NCI-H2227 treated with DMSO at 0.1 percent for 48 hours (cell line): ENCODE results near the gene MYLK2.

Experiments used
- DNase-seq: peaks from one replicate; lab custom pipeline; 2025; lab: John Stamatoyannopoulos, UW

MYLK2 gene

DNA sequence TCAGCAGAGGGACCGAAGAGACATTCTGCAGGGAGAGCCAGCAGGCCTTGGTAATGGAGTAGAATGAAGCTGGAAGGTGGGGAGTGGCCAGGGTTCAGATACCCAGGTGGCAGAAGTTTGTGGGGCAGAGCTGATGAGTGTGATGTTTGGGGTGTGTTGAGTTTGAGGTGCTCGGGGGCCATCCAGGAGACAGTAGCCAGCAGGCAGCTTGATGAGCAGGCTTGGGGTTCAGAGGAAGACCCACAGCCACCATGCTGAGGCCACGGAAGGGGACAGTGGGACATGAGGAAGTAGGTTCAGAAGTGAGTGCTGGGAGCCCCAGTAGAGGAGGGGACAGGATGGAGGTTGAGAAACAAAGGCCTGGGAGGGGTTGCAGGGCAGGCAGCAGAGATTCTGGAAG, 37.4 kb downstream of the MYLK2 start:
- DNase-seq, result no peak

DNA sequence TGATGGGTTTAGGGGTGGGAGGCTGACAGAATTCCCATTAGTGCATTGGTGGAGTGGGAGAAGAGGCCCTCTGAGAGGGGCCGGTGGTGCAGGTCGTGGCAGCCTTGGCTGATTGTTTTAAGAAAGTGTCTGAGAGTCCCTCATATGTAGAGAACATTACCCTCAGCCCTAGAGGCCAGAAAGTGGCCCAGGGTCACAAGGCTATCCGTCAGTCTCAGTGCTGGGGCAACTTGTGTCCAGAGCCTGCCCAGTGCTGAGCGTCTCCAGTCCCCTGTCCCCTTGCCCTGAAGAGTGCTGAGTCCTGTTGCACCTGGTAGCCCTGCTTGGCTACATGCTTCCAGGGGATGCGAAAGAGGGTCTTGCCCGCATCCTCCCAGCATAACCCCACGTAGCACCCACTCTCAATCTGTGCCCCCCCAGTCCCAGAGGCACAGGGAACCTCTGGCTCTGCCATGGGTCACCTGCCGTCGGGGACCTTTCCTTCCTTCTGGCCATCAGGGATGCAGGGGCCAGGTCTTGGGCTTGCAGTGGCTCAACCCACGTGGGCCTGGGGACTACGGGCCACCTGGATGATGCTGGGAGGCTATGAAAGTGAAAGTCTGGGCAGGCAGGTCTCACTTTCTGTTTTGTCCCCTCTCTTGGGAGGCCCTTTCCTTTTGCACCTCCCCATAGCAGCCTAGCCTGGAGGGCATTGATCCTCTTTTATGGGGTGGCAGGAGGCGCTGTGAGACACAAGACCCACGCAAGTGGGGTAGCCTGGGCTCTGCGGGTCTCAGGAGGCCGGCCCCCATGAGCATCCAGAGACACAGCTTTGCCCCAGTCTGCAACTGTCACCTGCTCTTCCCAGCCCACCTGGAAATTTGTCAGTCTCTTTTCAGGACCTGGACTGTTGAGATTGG, 39.0 kb downstream of the MYLK2 start:
- no peak for DNase-seq

DNA sequence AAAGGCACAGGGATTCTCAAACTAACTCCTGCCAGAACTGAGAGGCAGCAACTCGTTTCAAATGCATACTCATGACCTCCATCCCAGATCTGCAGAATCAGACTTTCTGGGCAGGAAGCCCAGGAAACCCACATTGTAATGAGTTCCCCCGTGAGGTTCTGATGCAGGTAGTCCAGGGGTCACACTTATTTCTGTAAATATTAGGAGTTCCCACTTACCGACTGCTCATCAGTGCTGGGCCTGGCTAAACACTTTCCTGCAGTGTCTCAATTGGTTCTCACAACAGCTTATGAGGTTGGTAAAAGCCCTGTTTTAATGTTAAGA, 39.6 kb downstream of the MYLK2 start:
- no peak for DNase-seq

DNA sequence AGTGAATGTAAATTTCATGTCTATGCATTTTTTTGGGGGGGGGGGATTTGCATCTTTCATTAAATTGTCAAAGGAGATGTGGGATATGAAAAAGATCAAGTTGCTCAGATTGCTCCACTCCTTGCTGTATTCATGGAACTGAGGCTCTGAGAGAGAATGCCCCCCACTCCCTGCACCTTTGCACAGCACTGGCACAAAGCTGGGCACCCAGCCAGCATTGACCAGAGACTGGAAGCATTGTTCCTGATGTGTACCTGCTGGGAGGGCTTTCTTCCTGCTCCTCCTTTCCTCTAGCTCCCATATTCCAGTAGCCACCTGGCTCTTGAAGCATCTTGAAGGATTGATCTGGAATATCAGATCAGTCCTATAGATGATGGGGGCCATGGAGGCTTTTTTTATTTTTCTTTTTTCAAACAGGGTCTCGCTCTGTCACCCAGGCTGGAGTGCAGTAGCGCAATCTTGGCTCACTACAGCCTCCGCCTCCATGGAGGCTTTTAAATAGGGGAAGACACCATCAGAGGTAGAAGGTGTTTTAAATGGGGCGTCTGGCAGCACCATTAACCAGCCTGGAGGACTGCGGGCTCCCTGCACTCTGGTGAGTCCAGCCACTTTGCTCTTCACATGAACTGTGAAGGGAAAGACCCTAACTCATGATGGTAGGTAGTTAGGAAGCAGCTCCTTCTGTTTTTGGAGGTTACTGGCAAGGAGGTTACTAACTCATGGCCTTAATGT, 40.3 kb downstream of the MYLK2 start:
- no peak for DNase-seq

DNA sequence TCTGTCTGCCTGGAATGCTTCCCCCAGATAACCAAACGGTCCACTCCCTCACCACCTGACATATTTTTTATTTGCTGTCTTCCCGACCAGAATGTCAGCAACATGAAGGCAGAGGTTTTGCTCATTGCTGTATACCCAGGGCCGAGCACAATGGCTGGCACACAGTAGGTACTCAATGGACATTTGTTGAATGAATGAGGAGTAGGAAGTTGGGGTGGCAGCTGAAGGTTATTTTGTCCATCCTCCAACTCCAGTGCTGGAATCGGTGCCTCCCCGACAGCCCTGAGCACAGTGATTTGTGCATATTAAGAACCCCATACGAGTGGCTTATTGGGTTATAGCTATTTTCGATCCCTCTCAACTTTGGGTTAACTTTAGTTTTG, 40.8 kb downstream of the MYLK2 start:
- no peak for DNase-seq

DNA sequence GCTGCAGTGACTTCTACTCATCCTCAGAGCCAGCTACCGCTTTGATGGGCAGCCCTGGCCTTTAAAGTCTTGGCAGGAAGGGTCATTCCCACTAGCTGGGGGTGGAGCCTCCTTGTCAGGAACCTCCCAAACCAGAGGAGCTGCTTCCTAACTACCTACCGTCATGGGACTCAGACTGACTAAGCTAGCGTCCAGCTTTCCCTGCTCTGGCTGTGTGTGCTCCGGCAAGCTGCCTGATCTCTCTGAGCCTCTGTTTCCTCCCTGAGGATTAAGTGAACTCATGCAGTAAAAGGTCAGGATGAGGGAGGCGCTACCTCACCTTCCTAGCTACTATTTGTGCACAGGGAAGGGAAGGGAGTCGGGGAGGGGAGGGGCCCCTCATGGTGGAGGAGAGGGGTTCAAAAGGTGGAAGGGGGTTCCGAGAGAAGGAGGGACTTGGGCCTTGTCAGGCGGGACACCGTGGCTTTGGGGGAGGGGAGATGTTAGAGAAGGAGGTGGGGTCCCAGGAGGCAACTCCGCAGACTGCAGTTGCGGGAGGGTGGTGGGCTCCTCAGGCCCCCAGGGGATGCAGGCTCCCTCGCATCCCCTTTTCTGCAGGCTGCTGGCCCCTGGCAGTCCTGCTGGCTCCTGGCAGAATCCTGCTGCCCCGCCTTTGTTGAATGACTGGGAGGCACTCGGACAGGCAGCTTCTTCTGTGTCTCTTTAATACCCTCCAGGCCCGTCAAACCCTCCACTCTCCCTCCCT, 41.4 kb downstream of the MYLK2 start:
- DNase-seq, result no peak

DNA sequence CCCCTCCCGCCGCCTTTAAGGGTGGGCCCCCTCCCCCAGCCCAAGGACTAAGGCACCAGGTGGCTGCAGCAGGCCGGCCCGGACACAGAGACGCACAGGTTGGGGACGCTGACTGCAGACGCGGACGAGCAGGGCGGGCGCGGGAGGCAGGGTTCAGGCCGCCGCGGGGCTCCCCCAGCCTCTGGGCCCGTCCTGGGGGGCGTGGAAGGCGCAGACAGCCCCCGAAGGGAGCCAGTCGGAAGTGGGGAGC, 41.9 kb downstream of the MYLK2 start:
- DNase-seq, result peak; percentile 53

DNA sequence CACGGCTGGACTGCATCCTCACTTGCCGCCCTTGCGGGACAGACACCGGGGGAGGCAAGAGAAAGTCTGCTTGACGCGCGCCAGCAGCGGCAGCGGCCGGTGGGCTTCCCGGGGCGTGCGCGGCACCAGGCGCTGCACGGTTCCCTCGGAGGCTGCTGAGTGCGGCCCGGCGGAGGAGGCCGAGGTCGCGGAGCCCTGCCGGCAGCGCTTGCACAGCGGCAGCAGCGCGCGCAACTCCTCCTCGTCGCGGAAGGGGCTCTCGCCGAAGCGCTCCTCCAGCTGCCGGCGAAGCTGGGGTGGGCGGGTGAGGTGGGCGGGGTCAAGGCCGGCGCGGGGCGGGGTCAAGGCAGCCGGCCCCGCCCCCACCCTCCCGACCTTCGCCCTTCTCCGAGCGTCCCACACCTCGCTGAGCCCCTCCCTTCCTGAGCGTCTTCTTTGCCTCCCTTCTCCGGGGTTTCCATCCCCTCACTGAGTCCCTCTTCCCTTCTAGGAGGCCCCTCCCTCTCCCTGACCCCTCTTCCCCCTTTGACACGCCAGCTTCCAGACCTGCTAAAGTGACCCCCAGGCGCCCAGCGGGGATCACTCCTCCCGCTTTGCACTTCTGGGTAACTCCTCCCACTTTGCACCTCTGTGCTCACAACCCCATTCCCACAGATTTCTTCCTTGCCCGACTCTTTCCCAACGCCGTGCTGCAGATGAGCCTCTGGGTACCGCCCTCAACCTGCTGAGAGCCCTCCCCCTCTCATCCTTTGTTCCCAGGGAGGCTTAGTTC, 42.4 kb downstream of the MYLK2 start:
- DNase-seq, result peak; percentile 74

DNA sequence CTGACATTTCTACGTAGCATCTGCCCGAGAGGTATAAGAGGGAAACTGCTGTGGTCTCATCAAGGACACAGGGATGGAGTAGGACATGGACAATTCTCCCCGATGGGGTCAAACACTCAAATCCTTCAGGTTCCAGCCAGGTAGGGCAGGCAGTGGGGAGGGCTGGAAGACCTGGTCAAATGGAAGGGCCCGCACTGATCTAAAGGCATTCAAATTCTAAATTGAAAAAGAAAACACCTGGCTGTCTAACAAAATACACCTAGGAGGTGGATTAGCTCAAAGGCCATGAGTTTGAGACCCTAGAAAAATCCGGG, 43.0 kb downstream of the MYLK2 start:
- no peak for DNase-seq

DNA sequence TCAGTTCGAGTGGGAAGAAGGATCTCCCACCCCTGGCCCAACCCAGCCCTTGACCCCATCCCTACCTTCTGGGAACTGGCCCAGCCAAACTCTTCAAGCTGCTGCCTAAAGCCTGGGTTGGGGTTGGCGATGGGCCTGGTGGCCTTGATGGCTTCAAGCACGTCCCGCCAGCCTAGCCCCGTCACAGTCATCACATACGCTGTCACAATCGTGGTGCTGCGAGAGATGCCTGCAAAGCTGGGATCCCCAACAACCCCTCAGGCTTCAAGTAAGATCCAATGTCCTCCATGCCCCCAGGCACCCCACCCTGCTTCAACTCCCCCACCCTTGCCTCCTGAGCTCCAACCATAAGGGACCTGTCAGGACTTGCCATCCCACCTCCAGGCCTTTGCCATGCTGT, 43.4 kb downstream of the MYLK2 start:
- DNase-seq, result no peak

DNA sequence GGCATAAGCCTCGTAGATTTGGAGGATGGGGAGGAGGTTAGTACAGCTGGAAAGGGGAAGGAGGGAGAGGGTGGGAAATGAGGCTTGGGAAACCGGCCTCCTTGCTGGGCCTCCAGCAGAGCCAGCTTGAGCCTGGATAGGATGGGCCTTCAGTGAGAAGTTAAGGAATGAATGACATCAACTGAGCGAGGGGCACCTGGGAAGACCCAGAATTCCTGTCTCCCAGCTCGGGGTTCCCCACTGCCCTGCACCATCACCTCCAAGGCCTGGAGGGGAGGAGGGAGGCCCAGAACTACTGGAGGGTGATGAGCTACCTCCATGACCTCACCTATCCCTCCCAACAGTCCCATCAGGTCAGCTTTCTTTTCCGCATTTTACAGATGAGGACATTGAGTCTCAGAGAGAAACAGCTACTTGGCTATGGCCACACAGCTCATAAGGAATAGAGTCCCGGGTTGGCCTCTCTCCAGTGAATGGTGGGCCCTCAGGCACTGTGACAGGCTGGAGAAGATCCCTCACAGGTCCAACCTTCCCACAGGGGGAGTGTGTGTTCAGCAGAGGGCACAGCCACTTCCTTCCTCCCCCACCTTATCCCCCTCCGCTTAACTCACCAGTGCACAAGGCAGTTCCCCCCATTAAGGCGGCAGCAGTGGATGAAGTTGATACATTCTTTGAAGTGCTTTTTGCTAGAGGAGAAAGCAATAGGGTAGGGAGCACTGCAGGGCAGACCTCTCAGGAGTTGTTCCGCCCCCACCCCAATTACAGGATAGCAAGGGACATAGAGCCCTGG, 44.3 kb downstream of the MYLK2 start:
- no peak for DNase-seq

DNA sequence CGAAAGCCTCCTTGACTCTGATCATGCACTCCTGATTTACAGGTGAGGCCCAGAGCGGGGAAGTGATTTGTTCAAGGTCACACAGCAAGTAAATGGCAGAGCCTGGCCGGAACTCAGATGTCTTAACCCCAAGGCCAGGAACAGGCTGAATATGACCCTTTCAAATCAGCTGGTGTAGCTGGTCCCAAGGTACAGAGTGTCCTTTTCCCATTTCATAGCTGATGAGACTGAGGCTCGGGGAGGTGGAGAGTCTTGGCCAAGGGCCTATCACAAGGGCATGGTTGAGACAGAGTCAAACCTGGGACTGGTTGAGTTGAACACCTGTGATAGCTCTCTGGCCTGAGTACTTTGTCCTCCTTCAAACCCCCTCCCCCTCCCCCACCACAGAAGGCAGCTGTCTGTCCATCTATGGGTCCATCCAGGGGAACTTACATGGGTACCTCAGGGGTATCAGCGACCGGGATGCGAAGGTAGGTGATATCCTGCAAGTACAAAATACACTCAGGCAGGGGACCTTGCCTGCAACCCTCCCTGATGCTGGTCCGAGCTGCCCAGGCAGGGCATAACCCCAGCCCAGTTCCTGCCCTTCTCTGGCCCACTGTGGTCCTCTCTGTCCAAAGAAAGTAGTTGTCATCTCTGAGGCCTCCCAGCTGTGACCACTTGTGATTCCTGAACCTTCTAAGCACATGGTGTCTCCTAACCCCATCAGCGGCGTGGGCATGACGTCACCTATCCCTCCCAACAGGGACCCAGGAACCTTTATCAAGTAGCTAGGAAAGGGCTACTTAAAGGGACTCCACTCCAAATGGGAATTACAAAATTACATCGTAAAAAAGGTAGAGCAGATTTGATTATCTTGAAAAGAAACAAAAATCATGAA, 45.6 kb downstream of the MYLK2 start:
- DNase-seq, result no peak

DNA sequence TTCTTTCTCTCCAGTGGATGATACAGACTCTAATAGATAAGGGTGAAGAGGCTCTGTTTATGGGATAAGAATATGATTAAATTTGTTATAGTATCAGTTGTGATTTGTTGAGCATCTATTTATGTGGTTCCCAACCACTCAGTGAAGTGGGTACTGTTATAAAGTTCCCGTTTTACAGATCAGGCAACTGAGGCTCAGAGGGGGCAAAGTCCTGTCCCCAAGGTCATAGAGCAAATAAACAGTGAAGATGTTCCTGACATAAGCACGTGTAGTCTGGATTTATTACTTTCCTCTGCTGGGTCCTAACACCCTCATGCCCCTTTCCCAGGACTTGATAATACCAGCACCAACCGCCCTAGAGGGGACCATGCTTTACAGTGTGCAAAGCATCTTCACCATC, 47.1 kb downstream of the MYLK2 start:
- no peak for DNase-seq

DNA sequence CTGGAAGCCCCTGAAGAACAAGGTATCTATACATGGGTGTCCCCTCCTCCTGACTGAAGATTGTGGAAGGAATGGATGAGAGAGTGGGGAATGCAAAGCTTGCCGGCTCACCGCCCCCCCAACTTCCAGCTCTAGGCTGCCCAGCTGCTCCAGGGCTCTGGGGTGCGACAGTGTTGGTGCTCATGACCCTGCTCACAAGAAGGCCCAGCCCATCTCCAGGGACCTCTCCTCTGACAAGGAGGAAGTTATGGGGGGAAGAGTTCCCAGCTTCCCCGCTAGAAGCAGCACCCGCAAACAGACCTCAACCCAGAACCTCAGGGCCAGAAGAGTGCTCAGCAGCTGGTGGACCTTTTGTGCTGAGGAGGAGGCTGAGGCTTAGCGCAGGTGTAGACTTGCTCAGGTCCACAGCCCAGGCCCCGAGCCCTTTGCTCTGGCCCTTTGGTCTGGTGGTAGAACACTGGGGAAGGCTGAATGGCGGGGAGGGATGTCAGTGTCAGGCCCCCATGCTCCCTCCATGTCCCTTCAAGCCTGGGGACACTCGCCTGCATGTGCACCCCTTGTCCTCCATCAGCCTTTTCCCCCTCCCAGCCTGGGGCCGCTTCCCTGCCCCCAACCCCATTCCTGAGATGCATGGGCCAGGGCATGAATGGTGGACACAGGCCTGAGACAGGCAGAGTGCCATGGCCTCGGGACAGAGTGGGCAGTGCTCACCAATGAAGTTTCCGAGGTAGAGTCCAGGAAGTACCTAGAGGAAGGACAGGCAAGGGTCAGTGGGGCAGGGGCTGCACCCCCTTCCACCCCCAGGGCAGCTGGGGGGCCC, 49.9 kb downstream of the MYLK2 start:
- DNase-seq, result no peak

DNA sequence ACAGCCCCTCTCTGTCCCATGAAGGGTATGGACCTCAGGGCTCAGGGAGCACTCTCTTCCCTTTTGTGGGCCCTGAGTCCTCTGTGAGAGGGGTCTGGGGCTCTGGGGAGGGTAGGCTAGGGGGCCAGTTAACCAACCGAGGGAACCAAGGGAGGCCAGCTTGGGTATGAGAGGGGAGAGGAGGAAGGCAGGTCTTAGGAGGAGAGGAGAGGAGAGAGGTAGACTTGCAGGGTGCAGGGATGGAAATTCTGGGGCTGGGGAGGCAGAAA, 50.5 kb downstream of the MYLK2 start:
- DNase-seq, result no peak

DNA sequence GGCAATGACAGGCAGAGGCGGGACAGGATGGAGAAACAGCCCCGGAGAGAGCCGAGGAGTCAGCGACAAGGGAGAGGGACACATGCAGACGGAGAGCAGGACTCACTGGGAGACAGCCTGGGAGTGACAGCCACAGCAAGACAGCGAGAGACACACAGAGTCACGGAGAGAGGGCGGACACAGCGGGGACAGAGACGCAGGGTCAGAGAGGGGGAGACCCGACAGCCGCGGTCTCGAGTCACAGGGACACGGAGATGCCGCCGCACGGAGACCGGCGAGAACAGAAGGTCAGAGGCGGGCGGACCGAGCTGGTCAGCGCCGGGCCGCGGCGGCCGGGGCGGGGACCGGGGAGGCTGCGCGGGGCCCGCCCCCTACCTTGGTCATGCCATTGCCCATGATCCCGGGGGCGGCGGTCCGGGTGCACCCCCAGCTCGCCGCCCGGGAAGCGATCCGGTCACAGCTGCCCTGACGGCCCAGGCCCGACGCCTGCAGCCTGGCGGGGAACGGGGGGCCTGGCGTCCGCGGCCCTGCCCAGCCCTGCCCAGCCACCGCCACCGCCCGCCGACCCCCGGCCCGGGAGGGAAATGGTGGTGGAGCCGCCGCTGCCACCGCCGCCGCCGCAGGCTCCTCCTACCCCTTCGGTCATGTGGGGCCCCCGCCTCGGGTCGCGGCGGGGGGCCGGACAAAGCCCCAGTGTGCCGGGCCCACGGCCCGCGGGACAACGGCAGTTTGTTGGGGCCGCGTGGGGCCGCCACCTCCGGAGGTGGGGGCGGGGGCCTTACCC, 51.0 kb downstream of the MYLK2 start, which contains the start of the genes DUSP15 and TTLL9:
TSS of gene DUSP15 (minus strand) at position 586 of the 784 bp plus-strand sequence. CDS start at position 396, 190 bp downstream.
TSS of gene TTLL9 (plus strand) at position 693 of the 784 bp plus-strand sequence. CDS start 493 bp downstream, outside the sequence.
- peak; percentile 7 for DNase-seq

DNA sequence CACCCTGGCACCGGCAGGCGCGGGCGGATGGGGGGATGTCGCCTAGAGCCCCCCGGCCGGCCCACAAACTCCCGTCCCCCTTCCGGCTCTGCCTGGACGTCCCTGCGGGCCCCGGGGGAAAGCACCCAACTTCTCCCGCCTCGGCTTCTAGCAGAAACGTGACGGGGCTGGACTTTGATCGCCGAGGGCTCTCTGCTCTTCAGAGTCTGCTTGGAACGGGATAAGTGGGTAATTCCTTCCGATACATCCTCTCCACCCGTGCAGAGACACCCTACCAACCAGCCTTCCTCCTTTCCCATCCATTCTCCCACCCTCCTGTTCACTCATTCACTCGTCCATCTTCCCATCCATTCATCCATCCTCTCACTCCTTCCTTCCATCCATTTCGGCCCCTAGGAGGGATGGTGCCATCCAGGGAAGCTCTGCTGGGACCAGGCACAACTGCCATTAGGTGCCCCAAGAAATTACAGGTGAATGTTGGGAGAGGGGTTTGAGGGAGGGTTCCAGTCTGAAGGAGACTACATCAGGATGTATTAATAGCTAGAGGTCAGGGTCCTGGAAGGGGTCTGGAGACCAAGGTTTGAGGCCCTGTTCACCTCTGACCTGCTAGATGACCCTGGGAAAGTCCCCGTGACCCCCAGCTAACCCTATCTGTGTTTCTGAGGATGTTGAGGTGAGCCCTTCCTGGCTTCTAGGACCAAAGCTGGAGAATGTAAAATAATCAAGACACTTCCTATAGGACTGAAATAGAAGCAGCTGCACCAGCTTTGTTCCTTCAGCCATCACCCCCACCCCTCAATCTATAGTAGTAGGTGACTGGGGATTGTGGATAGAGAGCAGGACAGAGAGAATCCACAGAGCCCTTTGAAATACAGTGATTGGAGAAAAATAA, 51.8 kb downstream of the MYLK2 start:
- peak; percentile 10 for DNase-seq

DNA sequence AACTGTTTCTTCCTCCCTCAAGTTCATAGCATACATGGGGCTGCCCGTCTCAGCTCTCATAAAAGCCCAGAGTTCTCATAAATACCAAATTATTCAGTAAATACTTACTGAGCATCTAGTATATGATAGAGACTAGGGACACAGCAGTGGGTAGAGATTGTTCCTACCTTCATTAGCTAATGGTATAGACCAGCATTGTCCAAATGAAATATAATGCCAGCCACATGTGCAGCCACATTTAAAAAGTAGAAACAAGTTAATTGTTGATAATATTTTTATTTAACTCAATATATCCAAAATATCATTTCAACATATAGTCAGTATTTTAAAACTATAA, 52.4 kb downstream of the MYLK2 start:
- no peak for DNase-seq
